Right hindlimb (tissue), 1 donor: ENCODE measurements around the gene TCAP.
A peak's percentile ranks its signal among the peaks of the same experiment; 100 is the strongest.
"Not testable (repeated sequence)": the region's sequence is repeated elsewhere in the genome, so short reads cannot be mapped to it uniquely, and the experiment has no call there.

Source experiments
- DNase-seq: peaks from one replicate; pipeline ENCODE4 v3.0.0-alpha.2; 2018

Gene TCAP

GRCh38 chr17:39684369-39685192, 19.4 kb downstream of the TCAP start:
- DNase-seq, result no peak

GRCh38 chr17:39687101-39687545, 22.0 kb downstream of the TCAP start:
- DNase-seq, result no peak

- DNase-seq, result peak; percentile 92
These were observed 22.7 kb downstream of the TCAP start, which contains the start of gene PGAP3 for GRCh38 chr17:39687546-39688474. Gene PGAP3, minus strand, starts transcription at chr17:39688057. Its CDS starts 43 bp downstream, at chr17:39688014.

GRCh38 chr17:39688475-39688835, 23.3 kb downstream of the TCAP start:
- no peak for DNase-seq

GRCh38 chr17:39688945-39689344, 23.8 kb downstream of the TCAP start:
- DNase-seq, result no peak

GRCh38 chr17:39694593-39694992, 29.4 kb downstream of the TCAP start:
- no peak for DNase-seq

- DNase-seq, result no peak
These were observed 29.9 kb downstream of the TCAP start for GRCh38 chr17:39695089-39695474.

GRCh38 chr17:39696731-39697130, 31.6 kb downstream of the TCAP start:
- no peak for DNase-seq

- no peak for DNase-seq
These were observed 32.8 kb downstream of the TCAP start for GRCh38 chr17:39697961-39698360.

GRCh38 chr17:39699157-39699817, 34.1 kb downstream of the TCAP start:
- DNase-seq, result not testable (repeated sequence)

- peak; percentile 86 for DNase-seq
These were observed 34.6 kb downstream of the TCAP start, which contains the start of gene ERBB2 for GRCh38 chr17:39699818-39700147. Gene ERBB2, plus strand, starts transcription at chr17:39700064. Its CDS starts 175 bp downstream, at chr17:39700239.

- DNase-seq, result peak; percentile 86
These were observed 35.2 kb downstream of the TCAP start for GRCh38 chr17:39700148-39700987.

GRCh38 chr17:39701012-39701783, 36.0 kb downstream of the TCAP start:
- DNase-seq, result no peak

- no peak for DNase-seq
These were observed 36.8 kb downstream of the TCAP start for GRCh38 chr17:39701784-39702422.

- DNase-seq, result no peak
These were observed 38.0 kb downstream of the TCAP start for GRCh38 chr17:39702901-39703893.

- DNase-seq, result no peak
These were observed 38.8 kb downstream of the TCAP start for GRCh38 chr17:39703913-39704312.

GRCh38 chr17:39704821-39705551, 39.8 kb downstream of the TCAP start:
- no peak for DNase-seq

- DNase-seq, result no peak
These were observed 40.7 kb downstream of the TCAP start for GRCh38 chr17:39705786-39706348.
